ENCODE measurements around the gene CNKSR1. TPM values are rescaled to one million over a fixed set of nuclear protein-coding genes. Genes with fewer than 3 reads are reported as not detected.

The CNKSR1 gene
- total and polyA plus RNA-seq, 2 of the 13 experiments (the other 11 are each of a cell fraction or from before 2014, with no cell fraction given), result 3.4 to 8.9 TPM

GRCh38 chr1:26170472-26170821 lies 6.8 kb upstream of the CNKSR1 start (continued):
- TF ChIP-seq GABPA (IDR thresholded peaks at IDR 0.05; ENCODE audit: low read depth, low read length) (no peak), GABPA (CRISPR knock-in tag; IDR thresholded peaks at IDR 0.05; ENCODE audit: low read depth) (no peak), SETDB1 (CRISPR knock-in tag; IDR thresholded peaks at IDR 0.05; ENCODE audit: borderline replicate concordance) (no peak), SOX5 (CRISPR knock-in tag; IDR thresholded peaks at IDR 0.05; ENCODE audit: borderline replicate concordance) (no peak), ZNF609 (CRISPR knock-in tag; IDR thresholded peaks at IDR 0.05; ENCODE audit: borderline replicate concordance) (no peak), SMARCE1 (IDR thresholded peaks at IDR 0.05; ENCODE audit: borderline replicate concordance) (no peak)

GRCh38 chr1:26171084-26172072 lies 5.9 kb upstream of the CNKSR1 start, which contains the start of gene ZNF593OS:
ZNF593OS (minus strand) TSS chr1:26171832; CDS start chr1:26171661, 171 bp downstream.
- TF ChIP-seq, protein P1, sequence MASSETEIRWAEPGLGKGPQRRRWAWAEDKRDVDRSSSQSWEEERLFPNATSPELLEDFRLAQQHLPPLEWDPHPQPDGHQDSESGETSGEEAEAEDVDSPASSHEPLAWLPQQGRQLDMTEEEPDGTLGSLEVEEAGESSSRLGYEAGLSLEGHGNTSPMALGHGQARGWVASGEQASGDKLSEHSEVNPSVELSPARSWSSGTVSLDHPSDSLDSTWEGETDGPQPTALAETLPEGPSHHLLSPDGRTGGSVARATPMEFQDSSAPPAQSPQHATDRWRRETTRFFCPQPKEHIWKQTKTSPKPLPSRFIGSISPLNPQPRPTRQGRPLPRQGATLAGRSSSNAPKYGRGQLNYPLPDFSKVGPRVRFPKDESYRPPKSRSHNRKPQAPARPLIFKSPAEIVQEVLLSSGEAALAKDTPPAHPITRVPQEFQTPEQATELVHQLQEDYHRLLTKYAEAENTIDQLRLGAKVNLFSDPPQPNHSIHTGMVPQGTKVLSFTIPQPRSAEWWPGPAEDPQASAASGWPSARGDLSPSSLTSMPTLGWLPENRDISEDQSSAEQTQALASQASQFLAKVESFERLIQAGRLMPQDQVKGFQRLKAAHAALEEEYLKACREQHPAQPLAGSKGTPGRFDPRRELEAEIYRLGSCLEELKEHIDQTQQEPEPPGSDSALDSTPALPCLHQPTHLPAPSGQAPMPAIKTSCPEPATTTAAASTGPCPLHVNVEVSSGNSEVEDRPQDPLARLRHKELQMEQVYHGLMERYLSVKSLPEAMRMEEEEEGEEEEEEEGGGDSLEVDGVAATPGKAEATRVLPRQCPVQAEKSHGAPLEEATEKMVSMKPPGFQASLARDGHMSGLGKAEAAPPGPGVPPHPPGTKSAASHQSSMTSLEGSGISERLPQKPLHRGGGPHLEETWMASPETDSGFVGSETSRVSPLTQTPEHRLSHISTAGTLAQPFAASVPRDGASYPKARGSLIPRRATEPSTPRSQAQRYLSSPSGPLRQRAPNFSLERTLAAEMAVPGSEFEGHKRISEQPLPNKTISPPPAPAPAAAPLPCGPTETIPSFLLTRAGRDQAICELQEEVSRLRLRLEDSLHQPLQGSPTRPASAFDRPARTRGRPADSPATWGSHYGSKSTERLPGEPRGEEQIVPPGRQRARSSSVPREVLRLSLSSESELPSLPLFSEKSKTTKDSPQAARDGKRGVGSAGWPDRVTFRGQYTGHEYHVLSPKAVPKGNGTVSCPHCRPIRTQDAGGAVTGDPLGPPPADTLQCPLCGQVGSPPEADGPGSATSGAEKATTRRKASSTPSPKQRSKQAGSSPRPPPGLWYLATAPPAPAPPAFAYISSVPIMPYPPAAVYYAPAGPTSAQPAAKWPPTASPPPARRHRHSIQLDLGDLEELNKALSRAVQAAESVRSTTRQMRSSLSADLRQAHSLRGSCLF (CRISPR knock-in tag; IDR thresholded peaks at IDR 0.05; ENCODE audit: borderline replicate concordance), result no peak
- TF ChIP-seq MTA1 (CRISPR knock-in tag; IDR thresholded peaks at IDR 0.05; ENCODE audit: borderline replicate concordance) (0 out of 2 replicates have a peak, but pooled peaks have one; percentile 23), HOXA9 (CRISPR knock-in tag; IDR thresholded peaks at IDR 0.05; ENCODE audit: borderline replicate concordance) (no peak), HCFC1 (IDR thresholded peaks at IDR 0.05; ENCODE audit: low read depth, low read length) (no peak)
- peak within 1 kb of the TSS; percentile 83 to 91 (median 90) for H3K4me3 ChIP-seq (replicated peaks in 1 of 3; ENCODE audit: insufficient read depth in 1 of 3, low read depth in 2 of 3, low read length in 3 of 3)
- WGBS (ENCODE audit: low lambda C conversion rate), result 91% methylated on average over 26 of the region's 34 CpGs
- no peaks in the 10 kb centered on the region for H3K36me3 ChIP-seq (replicated peaks in 1 of 2; ENCODE audit: control insufficient read depth in 1 of 2, insufficient read depth in 2 of 2, low read length in 2 of 2)
- DNase-seq (ENCODE audit: low spot score), result no peak
- no peaks in the 10 kb centered on the region for H4K20me1 ChIP-seq (ENCODE audit: insufficient read depth, low read length)
- ATAC-seq, result no peak
- POLR2A ChIA-PET, result interaction anchor here (1.8 kb wide), 1 partner anchor 54 kb away, joined by 5 read pairs; no protein-coding TSS in a partner anchor
- in situ Hi-C loops (cut with HindIII; ENCODE audit: extremely low pct_ligation_motif_present, low pct_unique_long_range_greater_than_20kb) (no loop called here), intact Hi-C loops (cut with micrococcal nuclease; ENCODE audit: unreplicated experiment) (no loop called here)
- CTCF ChIA-PET (ENCODE audit: low intra/inter-chr PET ratio, low total read pairs), result interaction anchor here (2.3 kb wide), 1 partner anchor 62 kb away, joined by 11 read pairs; the partner anchor contains the start of gene CEP85
- H3K9ac ChIP-seq (ENCODE audit: insufficient read depth, low read depth, low read length), result peak within 1 kb of the TSS; percentile 88
- H2AFZ ChIP-seq (ENCODE audit: low read length), result no peak within 1 kb of the TSS
- peaks cover 7% of the 10 kb centered on the region for H3K79me2 ChIP-seq (ENCODE audit: insufficient read depth, low read length)
- peak within 1 kb of the TSS; percentile 94 for H3K4me2 ChIP-seq (ENCODE audit: low read depth, low read length)
- BruUV-seq (replicated peaks), result no TSS peak
- no peaks in the 10 kb centered on the region; a peak in 1 of 5 replicates for H3K27me3 ChIP-seq (ENCODE audit: control insufficient read depth in 1 of 2, insufficient read depth in 2 of 2, low read length in 2 of 2)
- peaks cover 19% of the 10 kb centered on the region for H3K4me1 ChIP-seq (ENCODE audit: insufficient read depth, low read length)
- no peak for FAIRE-seq
- no peaks in the 10 kb centered on the region for H3K9me3 ChIP-seq (ENCODE audit: low read length)
- no peak within 1 kb of the TSS for H3K27ac ChIP-seq (ENCODE audit: extremely low read length, insufficient read depth, low read length)

Measured in HepG2 (cell line).